Epidermal melanocyte (primary cell): ENCODE results near the gene BZW1.

Source experiments
- DNase-seq: peaks from one replicate; pipeline ENCODE4 v3.0.0; 2011; ENCODE audit warnings: low spot score; ENCODE audit not compliant: insufficient read length

The BZW1 gene

GRCh38 chr2:200811333-200812121, at the start of gene BZW1:
Gene BZW1 (plus strand): TSS chr2:200811910. CDS start chr2:200813218, 1,308 bp downstream.
- peak; percentile 93 for DNase-seq

GRCh38 chr2:200762127-200762526, 49.6 kb upstream of the BZW1 start:
- DNase-seq, result no peak

- no peak for DNase-seq
Observed at GRCh38 chr2:200763422-200763821, 48.3 kb upstream of the BZW1 start.

- DNase-seq, result no peak
Observed at GRCh38 chr2:200765139-200765951, 46.4 kb upstream of the BZW1 start.

- no peak for DNase-seq
Observed at GRCh38 chr2:200765995-200766660, 45.6 kb upstream of the BZW1 start.

GRCh38 chr2:200767111-200767885, 44.4 kb upstream of the BZW1 start:
- no peak for DNase-seq

GRCh38 chr2:200770847-200771246, 40.9 kb upstream of the BZW1 start:
- DNase-seq, result no peak

GRCh38 chr2:200772620-200773019, 39.1 kb upstream of the BZW1 start:
- no peak for DNase-seq

GRCh38 chr2:200773083-200773482, 38.6 kb upstream of the BZW1 start:
- DNase-seq, result no peak

GRCh38 chr2:200774920-200775319, 36.8 kb upstream of the BZW1 start:
- no peak for DNase-seq

GRCh38 chr2:200777275-200777674, 34.4 kb upstream of the BZW1 start:
- DNase-seq, result no peak

- DNase-seq, result no peak
Observed at GRCh38 chr2:200778038-200778437, 33.7 kb upstream of the BZW1 start.

- no peak for DNase-seq
Observed at GRCh38 chr2:200779214-200779613, 32.5 kb upstream of the BZW1 start.

- DNase-seq, result no peak
Observed at GRCh38 chr2:200781616-200782015, 30.1 kb upstream of the BZW1 start.

- no peak for DNase-seq
Observed at GRCh38 chr2:200782251-200782650, 29.5 kb upstream of the BZW1 start.

GRCh38 chr2:200784215-200784614, 27.5 kb upstream of the BZW1 start:
- no peak for DNase-seq

GRCh38 chr2:200786423-200786822, 25.3 kb upstream of the BZW1 start:
- no peak for DNase-seq

- DNase-seq, result no peak
Observed at GRCh38 chr2:200786826-200787225, 24.9 kb upstream of the BZW1 start.

GRCh38 chr2:200787351-200788120, 24.2 kb upstream of the BZW1 start:
- DNase-seq, result no peak

- DNase-seq, result no peak
Observed at GRCh38 chr2:200788121-200788718, 23.5 kb upstream of the BZW1 start.
